Testis (tissue), 2 donors: Measurements from ENCODE around the gene HMCN2.

Experiments
- POLR2A ChIP-seq: fragments of 450-650 bp; IDR thresholded peaks from one replicate; pipeline ENCODE4 v1.6.1; 2017; ENCODE audit warnings: antibody characterized with exemption, mild to moderate bottlenecking, moderate library complexity
- TF ChIP-seq, protein P1 (sequence below), 3 experiments: fragments of 450-650 bp in 2 of 3; fragments of 200-600 bp in 1 of 3; sonication (generic) in 1 of 3; IDR thresholded peaks; one replicate each; pipeline ENCODE4 v1.5.1; 2016 to 2019; ENCODE audit warnings: antibody characterized with exemption in 3 of 3, mild to moderate bottlenecking in 2 of 3, moderate library complexity in 1 of 3

DNA sequence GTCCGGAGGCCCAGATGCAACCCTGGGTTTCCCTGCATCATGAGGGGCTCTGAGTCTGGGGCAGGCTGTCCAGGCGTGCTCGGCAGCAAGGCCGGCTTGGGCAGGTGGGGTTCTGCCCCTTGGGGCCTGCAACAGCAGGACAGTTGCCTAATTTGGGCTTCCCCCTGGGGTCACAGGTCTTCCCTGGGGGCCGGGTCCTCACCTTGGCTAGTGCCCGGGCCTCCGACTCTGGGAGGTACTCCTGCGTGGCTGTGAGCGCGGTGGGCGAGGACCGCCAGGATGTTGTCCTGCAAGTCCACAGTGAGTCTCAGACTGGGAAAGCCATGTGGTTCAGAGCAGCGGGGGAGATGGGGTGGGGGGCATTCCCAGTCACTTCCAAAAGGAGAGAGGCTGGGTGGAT, 97.1 kb downstream of the HMCN2 start:
- TF ChIP-seq, protein P1, sequence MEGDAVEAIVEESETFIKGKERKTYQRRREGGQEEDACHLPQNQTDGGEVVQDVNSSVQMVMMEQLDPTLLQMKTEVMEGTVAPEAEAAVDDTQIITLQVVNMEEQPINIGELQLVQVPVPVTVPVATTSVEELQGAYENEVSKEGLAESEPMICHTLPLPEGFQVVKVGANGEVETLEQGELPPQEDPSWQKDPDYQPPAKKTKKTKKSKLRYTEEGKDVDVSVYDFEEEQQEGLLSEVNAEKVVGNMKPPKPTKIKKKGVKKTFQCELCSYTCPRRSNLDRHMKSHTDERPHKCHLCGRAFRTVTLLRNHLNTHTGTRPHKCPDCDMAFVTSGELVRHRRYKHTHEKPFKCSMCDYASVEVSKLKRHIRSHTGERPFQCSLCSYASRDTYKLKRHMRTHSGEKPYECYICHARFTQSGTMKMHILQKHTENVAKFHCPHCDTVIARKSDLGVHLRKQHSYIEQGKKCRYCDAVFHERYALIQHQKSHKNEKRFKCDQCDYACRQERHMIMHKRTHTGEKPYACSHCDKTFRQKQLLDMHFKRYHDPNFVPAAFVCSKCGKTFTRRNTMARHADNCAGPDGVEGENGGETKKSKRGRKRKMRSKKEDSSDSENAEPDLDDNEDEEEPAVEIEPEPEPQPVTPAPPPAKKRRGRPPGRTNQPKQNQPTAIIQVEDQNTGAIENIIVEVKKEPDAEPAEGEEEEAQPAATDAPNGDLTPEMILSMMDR (IDR thresholded peaks at IDR 0.05) = no peak
- no peak for TF ChIP-seq POLR2A
